NCI-H2196 treated with DMSO at 0.1 percent for 48 hours (cell line): ENCODE data around the gene RPS27.
A peak's percentile ranks its signal among the peaks of the same experiment; 100 is the strongest.

Experiments
- DNase-seq: peaks from one replicate; lab custom pipeline; 2025; ENCODE audit not compliant: unreplicated experiment; lab: John Stamatoyannopoulos, UW

The RPS27 gene

DNA sequence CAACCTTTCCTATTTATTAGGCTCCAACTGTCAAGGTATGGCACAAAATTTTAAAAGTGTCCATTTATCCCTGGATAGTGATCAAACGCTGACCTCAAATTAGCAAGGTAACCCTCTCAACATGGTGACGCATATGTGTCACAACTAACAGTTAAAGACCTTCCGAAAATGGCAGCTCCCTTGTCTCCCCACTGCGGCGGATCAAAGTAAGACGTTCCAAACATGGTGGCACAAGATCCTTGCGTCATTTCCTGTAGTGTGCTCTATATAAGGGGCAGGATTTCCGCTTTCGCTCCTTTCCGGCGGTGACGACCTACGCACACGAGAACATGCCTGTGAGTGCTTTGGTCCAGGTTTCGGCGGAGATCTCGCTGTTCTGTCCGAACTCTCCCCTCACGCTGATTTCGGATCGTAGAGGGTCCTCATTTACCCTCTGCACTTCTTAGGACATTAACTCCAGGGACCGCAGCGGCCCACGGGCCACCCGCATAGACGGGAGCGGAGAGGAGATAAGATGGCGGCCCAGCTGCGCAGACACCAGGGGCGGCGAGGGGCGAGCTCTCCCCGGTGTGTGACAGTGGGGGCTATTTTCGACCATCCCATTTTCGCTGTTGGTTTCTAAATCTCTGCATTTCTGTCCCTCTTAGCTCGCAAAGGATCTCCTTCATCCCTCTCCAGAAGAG lies at the start of gene RPS27:
RPS27 (plus strand) TSS at position 295 of the 683 bp plus-strand sequence; CDS start at position 330, 35 bp downstream.
- peak; percentile 96 for DNase-seq

DNA sequence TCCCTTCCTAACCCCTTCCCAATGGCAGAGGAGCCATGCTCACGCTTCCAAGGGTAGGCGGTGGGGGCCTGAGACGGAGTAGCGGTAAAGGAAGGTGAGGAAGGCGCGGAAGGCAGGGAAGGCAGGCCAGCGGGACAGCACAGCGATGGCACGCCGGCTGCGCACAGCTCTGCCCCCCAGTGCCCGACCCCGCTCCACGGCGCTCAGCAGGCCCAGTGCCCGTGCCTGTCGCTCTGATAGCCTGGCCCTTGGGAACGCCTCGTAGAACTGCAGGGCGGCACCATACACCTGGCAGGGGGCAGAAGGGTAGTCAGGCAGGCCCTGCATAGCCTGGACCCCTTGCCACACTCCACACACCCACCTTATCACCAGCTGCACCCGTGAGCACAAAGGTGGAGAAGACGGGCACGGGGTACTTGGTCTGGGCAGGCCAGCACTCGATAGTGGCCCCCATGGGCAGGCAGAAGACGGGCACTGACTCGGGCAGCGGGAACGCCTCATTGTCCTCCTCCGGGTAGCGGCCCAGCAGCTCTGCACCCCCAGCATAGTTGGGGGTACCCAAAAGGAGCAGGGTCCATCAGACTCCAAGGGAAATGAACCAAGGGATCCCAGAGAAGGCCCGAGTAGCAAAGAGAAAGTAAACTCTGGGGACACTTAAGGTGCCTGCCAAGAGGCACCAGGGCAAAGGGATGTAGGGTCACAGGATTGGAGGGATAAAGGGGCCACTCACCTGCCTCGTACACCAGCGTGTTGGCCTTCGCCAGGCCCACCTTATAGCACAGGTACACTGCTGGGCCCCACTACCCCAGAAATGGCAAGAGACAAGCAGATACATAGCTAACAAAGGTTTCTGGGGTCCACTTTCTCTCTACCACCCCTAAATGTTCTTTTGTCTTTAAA lies 48.5 kb upstream of the RPS27 start:
- no peak for DNase-seq

DNA sequence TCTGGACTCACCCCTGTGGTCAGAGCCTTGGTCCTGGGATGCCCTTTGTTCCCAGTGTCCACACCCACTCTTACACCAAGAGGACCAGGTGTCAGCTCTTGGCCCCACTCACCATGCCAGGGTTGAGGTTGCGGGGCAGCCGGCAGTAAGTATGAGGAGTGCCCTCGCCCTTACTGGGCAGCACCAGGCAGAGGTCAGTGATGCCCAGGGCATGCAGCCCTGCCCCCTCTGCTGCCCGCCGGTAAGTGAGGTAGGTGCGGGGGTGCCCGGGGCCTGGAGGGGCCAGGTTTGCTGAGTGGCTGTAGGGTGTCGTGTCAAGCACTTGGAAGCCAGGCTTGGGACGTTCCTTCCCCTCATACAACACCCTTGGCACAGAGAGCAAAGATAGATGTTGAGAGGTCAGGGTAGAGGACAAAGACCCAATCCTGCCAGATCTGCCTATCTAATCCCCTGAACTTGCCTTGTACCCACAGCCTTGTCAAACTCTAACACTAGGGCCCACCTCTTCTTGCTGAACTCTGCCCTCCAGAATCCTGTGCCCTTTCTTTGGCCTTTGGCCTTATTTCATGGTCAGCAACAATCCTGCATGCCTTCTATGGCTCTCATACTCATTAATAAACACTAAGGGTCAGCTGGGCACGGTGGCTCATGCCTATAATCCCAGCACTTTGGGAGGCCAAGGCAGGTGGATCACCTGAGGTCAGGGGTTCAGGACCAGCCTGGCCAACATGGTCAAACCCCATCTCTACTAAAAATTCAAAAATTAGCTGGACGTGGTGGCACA lies 47.6 kb upstream of the RPS27 start:
- no peak for DNase-seq

DNA sequence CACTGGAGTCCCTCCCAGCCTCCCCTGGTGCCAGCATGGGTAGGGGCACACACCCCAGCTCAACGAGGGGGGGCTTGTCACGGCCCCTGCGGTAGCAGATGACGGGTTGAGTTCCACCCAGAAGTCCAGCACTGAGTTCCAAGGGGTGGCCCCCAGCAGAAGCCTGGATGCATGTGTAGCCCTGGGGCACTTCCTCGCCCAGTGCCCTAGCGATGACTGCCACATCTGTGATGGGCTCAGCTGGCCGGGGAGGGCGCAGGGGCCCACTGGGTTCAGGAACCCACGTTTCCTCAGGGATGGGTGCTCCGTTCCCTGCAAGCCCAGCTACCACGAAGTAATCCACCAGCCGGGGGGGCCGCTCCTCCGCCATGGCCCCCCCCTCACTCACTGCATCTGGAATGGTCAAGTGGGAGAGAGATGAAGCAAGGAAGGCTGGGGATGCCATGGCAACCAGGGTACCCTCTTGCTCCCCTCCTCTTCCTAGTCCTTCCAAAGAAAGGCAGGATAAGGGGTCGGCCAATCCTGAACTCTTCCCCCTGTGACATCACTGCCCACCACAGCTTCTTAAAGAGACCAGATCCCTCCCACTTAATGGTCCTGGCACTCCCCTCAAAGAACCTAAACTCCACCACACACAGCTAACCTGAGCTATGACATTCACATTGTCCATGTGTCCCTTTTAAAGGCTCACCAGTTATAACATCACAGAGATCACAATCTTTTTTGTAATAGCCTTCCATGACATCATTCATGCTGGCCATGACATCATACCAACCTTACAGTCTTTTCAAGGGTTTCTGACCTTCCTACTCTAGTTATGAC lies 46.3 kb upstream of the RPS27 start:
- no peak for DNase-seq

DNA sequence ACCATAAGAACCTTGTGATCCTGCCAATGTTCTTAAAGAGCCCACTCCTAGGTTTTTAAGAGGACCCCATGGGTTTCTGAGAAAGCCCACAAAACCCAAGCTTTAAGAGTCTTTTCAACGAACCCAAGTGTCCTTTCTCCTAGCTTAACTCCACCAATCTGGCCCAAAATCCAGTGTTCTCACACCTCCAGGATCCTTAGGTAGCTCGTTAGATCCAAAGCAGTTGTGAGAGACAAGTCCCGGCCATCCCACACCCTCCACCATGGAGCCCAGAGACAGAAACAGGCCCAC lies 45.8 kb upstream of the RPS27 start:
- no peak for DNase-seq

DNA sequence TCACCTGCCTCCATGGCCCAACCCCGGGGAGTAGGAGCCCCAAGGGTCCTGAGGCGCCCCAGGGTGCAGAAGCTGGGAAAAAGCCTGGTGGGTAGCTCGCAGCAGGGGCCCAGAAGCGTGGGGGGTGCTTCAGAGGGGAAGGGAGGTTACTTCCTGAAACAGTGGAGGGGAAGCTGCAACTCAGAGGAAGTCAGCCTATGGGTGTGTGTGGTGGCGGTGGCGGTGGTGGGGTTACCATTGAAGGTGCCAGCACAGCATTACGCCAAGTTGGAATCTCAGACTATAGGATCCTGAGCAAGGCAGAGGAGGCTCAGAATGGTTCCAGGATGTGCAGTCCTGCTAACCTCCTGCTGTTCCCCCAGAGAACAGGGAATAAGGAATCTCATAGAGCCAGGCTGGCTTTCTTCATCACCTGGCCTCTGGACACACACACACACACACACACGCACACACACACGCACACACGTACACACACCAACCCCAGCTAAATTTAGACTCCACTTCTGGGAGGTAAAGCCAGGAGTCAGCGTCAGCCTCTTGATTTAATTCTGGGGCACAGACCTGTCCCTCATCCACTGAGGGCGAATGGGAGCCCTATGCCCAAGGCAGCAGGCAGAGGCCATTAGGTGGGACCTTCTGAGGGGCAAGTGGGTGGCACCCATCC lies 45.3 kb upstream of the RPS27 start:
- DNase-seq = no peak

DNA sequence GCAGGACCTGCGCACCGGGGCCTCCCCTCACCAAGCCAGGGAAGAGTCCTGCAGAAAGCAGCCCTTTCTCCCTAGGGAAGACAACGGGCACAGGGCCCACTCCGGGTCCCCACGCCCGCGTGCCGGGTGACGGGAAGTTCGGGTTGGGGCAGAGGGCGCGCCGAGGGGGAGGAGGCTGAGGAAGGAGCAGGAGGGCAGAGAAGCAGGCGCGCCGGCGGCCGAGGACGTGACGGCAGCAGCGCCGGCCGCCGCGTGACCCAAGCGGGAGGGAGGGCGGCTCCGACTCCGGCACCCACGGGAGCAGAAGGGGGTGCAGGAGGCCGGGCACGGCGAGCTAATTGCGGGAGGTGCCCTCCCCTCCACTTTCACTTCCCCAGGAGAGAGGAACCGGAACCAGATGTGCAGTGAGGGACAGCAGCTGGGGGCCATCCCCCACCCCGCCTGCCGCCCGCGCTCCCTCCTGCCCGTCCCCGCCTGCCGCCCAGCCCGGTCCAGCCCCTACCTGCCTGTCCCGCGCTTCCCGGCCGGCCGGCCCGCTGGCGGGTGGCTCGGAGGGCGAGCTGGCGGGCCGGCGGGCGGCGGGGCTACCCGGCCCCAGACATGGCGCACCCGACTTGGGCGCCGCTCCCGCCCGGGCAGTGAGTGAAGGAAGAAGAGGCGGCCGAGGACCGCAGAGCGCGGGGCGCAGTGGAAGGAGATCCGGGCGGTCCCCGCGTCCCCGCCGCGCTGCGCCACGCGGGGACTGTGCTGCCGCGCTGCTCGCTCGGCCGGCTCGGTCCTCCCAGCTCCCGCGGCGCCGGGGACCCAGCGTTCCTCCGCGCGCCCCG lies 44.6 kb upstream of the RPS27 start:
- peak; percentile 39 for DNase-seq

DNA sequence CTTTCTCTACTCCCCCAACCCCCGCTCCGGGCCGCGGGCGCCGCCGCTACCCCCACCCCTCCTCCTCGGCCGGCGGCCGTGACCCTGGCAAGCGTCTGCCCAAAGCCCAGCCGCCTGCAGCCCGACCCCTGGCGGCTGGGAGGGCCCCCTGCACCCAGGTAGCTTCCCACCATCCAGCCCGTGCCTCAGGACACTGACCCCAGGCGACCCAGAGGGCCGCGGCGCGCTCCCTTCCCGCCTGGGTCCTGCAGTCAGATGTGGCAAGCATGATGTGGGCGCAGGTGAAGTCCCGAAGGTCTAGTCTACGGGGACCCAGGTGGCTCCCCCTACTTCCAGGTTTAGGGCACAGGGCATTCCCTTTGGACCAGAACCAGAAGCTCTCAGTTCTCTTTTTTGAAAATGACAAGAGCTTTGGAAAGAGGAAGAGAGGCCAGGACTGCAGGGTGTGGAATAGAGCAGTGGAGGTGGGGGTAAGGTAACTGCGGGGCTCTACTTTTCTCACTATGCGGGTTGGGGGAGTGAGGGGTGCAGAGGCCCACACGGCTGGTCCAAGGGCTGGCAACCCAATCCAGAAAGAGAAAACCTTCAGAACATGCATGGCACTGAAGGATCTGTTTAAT lies 43.8 kb upstream of the RPS27 start, which contains the start of gene DENND4B:
DENND4B (minus strand) TSS at position 97 of the 620 bp plus-strand sequence. CDS start 2,344 bp downstream, outside the sequence.
- DNase-seq = peak; percentile 62

DNA sequence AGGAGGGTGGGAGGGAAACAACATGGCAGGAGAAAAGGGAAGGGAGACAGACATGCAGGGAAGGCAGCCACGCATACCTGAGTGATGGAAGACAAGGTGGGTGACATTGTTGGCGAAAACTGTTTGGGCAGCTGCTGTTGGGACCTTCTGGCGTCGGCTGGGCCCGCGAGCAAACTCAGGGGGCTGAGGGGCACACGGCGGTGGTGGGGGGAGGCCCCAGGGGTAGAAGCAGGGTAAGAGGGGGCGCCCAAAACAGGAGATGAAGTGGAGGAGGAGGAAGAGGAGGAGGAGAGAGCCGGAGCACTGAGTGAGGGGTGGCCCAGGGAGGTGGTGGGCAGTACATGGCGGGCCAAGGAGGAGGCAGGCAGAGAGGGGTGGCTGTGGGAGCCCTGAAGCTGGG lies 39.4 kb upstream of the RPS27 start:
- no peak for DNase-seq

DNA sequence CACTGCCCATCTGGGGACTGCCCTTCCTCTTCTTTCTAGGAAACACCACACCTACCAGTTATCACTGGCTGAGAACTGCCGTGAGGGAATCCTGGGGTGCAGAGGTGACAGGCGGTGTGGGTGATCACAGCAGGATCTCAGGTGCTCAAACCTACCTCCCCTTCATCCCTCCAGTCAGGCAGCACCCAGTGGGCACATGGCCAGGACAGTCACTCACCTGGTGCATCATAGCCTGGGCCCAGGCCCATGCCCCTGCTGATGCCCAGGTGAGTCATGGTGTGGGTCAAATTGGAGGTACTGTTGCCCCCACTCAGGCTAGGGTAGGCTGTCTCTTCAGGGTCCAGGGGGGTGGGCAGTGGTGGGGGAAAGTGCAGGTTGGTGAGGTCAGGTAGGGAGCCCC lies 38.8 kb upstream of the RPS27 start:
- no peak for DNase-seq

DNA sequence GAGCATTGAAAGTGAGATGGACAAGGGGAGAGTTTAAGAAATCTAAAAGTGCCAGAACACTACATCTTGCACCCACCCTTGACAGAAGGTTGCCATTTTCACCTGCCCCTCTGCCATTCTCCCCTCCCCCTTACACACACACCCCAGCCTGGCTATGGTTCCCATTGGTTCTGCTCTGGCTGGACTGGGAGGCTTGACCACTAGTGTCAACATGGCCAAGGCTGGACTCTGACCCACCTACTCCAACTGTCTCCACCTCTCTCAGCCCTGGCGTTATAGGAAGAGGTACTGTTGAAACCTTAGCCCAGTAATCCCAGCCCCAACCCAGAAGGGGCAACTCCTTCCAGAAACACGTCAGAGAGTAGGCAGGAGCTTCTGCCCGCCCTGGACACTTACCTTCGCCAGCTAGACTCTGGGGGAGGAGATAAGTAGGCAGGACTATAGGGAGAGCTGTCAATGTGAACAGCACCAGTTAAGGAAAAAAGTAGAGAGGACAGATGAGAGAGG lies 36.6 kb upstream of the RPS27 start:
- no peak for DNase-seq

DNA sequence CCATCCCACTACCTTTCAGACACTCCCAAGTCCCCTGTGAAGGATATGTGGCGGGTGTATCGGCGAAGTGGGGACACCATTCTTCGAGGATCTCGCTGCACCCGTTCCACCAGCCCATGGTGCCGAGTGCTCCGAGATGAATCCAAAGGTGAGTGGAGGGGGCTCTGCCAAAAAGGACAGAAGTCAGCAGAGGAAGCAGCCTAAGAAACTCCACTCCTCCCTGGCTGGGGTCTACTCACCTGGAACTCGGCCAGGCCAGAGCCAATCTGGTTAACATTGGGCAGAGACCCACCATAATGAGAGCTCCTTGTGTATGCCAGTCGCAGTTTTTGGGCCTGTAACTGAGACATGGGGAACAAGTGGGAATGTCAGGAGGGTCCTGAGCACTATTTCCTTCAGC lies 35.7 kb upstream of the RPS27 start:
- no peak for DNase-seq

DNA sequence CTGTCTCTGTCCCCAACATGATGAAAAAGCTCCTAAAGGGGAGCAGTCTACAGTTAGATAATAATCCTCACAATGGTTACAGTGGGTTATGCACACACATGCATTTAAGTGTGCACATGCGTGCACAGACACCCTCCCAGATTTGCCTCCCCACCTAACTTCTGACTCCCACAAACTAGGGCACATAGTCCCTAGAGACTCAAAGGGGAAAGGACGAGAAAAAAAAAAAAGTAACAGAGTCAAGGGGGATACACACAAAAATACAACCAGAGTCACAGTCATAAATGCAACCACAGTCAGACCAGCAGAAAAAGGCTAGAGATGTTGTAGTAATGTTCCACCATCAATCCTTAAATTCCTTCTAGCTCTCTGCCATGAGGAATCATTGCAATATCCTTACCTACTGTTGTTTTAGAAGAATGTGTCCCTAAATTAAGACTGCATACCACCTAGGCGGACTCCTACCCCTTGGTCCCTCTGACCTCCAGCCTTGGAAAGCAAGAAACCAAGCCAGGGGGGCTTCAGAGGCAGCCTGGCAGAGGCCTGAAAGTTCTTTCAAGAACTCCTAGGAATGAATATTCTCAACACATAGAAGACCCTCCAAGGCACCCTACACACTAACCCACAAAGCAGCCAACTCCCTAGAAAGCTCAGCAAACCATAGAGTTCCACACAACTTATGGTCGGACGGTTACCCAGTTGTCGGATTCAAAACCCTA lies 33.4 kb upstream of the RPS27 start:
- no peak for DNase-seq

DNA sequence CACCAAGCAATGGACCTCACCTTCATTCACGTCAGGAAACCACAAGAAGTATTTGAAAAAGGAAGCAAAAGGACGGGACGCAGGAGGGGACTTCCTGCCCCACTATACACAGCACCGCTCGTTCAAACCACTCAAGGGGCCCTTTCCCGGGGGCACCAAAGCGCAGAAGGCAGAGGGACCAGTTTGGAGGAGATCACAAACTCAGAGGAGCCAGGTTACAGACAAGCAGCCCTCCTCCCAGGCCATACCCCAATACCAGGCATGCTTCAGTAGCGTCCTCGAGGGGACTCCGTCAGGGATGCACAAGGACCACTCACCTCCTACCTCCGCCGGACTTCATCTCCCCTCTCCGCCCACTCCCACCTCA lies 32.8 kb upstream of the RPS27 start:
- DNase-seq = no peak

DNA sequence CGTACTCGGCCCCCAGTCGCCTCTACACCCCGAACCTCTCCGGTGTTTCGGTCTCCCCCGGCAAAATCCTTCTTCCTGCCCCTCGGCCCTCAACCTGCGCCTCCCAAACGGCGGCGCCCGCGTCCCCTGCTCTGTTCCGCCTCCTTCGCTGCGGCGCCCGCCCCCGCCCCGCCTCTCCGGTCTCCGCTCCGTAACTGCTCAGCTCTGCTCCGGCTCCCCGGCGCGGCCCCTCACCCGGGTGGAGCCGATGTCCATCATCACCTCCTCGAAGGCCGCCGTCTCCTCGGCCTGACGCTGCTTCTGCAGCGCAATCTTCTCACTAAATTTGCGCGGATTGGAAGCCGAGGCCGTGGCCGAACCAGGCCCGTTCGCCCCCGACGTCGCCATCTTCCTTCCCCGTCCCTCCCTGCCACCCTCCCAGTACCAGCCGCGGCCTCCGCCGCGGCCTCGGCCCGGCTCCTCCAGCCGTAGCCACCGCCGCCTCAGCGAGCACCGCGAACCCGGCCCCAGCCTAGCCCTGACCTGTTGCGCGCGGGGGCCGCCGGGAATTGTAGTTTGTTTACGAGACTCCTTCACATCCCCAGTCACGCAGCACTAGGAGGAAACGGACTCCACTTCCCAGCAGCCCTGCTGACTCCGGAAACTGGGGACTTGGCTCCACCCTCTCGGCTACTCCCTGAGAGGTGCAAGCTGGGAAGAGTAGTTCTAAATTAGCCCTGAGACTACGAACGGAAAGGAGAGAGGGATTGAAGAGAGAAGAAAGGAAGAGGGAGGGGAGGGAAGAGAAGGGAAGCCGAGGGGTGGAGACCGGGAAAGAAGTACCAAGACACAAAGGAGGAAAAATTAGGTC lies 32.2 kb upstream of the RPS27 start, which contains the start of gene CRTC2:
CRTC2 (minus strand) TSS at position 502 of the 850 bp plus-strand sequence; CDS start at position 387, 115 bp downstream.
- DNase-seq = peak; percentile 98

DNA sequence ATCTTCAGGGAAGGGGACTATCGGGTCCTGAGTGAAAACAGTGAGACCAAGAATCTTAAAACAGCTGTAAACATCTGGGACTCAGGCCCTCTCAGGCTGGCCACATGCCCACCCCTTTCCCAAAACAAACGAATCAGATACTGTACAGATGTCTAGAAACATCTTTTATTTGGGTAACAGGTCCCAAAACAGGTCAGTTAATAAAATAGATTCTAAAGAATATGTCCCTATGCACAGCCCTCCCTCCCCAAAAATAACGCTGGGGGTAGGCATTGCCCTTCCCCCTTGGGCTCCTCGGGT lies 31.7 kb upstream of the RPS27 start:
- no peak for DNase-seq

DNA sequence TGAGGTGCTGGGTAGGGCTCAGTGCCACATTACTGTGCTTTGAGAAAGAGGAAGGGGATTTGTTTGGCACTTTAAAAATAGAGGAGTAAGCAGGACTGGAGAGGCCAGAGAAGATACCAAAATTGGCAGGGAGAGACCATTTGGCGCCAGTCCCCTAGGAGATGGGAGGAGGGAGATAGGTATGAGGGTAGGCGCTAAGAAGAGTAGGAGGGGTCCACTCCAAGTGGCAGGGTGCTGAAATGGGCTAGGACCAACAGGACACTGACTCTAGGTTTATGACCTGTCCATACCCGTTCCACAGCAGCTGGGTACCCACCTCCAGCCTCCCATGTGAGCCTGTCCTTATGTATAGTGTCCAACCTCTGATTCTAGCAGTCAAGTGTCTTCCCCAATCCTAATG lies 31.1 kb upstream of the RPS27 start:
- DNase-seq = no peak
